ENCODE measurements around the gene COQ2. TPM values are rescaled to one million over a fixed set of nuclear protein-coding genes. Genes with fewer than 3 reads are reported as not detected.
"Not testable (repeated sequence)": the region's sequence is repeated elsewhere in the genome, so short reads cannot be mapped to it uniquely, and the experiment has no call there.

Gene COQ2
- total RNA-seq, 1 experiment from 2014 or later = 14.6 TPM

DNA sequence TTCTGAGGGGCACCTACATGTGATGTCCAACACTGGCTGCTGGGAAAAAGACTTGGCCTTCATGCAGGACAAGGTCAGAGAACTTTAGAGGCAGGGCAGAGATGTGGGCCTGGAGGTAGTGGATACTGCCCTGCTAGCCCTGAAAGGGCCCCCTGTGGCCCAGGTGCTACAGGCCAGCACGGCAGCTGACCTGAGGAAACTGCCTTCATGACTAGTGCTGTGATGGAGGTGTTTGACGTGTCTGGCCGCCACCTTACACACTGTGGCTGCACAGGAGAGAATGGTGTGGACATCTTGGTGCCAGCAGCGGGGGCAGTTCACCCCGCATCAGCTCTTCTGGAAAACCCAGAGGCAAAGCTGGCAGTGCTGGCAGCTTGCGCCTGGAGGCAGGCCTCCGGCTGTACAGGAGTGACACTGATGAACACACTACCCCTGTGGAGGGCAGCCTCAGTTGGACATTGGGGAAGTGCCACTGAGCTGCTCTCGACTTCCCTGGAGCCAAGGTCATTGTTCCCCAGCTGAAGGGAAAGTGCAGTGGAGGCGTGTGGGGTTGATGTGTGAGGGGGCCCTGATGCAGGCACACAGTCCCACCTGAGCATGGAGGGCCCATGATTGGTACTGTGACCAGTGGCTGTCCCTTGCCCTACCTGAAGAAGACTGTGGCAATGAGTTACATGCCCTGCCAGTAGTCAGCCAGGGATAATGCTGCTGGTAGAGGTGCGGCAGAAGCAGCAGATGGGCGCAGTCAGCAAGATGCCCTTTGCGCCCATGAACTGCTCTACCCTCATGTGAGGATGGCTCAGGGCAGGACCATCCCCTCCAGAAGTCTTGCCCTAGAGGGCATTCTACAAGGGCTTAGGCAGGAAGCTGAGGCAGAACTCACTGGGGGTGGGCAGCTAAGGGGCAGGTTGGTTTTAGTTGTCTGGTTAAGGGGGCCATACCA lies 36.9 kb downstream of the COQ2 start:
- DNase-seq (ENCODE audit: low spot score) = no peak

DNA sequence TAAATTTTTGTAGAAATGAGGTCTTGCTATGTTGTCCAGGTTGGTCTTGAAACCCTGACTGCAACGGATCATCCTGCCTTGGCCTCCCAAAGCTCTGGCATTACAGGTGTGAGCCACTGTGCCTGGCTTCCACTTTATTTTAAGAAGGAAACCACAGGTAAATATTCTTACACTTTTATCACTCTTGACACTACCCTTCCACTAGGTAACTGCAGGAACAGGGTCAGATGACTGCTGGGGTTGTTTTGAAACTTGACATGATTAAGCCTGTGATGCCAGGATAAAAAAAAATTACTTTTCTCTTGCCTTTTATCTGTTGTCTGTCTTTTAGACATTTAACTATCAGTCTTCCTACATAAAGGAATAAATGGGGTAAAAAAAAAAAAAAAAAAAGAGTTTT lies 43.5 kb downstream of the COQ2 start:
- no peak for DNase-seq (ENCODE audit: low spot score)

DNA sequence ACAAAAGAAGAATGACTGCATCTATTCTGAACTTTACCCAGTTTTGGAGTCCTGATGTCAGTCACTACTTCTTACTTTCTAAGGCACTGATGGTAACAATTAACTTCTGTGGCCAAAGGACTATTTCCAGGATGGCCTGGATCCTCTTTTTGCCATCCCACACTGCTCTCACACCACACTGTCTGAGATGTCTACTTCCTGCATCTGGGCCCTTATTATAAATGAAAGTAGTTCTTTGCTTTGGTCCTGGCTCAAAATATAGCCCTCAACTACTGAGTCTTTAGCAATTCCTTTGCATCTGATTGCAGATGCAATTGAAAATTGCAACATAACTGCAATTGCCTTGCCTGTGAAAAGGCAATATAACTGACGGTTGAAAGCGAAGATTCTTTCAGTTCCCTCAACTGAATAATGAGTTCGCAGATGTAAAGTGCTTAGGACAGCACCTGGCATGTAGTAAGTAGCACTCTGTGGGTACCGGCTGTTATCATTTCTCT lies 44.2 kb downstream of the COQ2 start:
- no peak for DNase-seq (ENCODE audit: low spot score)

DNA sequence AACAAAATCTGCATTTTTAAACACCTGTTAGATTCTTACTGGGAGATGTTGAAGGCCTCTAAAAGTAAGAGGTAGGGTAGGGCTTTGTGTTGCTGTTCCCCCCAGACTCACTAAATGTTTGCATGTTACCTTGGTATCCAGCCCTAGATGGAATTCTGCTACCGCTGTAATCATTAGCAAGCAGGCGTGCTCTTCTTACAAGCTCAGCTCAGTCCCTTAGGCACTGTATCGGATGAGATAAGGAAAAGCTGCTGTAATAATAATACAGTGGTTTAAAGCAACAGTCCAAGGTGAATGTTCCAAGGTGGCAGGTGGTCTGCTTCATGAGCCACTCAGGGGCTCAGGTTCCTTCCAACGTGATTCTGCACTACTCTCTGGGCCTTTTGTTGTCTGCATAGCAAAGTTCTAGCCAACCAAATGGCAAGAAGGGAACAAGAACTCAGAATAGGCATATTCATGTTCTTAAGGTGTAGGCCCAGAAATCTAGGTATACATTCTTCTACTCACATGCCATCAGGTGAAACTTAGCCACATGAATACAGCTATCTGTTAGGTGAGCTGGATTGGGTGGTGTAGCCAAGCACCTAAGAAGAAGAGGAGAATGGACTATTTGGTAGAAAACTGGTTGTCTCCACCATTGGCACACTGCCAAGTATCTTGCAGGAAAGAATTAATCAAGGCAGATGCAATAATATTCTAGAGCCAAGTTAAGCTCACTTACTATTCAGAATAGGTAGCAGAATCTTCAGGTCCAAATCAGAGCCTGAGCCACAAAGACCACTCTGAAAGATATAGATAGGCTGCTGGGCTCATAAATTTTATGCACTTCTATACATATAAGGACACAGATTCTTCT lies 46.0 kb downstream of the COQ2 start:
- DNase-seq (ENCODE audit: low spot score) = no peak

DNA sequence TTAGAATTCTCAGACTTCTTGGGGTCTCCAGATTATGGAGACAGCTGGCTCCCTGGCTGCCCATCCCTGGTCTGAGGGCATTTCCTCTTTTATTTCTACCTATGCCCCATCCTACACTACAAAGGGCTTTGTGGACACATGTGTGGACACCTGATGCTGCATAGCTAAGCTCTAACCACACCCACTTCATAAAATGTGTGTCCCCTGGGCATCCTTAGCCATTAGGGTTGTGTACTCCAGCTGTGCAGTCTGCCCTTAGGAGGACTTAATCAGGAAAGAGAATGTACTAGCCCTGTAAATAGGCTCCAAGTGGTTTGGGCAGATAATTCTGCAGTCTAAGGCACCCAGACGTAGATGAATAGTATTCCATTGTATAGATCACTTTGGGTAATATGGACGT lies 47.0 kb downstream of the COQ2 start:
- no peak for DNase-seq (ENCODE audit: low spot score)

DNA sequence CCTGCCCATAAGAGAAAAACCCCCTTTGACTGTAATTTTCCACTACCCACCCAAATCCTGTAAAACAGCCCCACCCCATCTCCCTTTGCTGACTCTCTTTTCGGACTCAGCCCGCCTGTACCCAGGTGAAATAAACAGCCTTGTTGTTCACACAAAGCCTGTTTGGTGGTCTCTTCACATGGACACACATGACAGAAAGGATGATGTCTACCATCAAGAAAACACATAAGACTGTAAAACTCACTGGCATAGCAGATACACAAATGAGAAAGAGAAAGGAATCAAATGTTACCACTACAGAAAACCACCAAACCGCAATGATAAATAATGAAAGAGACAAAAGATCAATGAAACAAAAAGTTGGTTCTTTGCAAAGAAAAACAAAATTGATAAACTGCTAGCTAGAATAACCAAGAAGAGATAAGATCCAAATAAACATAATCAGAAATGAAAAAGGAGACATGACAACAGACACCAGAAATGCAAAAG lies 48.9 kb downstream of the COQ2 start:
- DNase-seq (ENCODE audit: low spot score) = peak; percentile 33

DNA sequence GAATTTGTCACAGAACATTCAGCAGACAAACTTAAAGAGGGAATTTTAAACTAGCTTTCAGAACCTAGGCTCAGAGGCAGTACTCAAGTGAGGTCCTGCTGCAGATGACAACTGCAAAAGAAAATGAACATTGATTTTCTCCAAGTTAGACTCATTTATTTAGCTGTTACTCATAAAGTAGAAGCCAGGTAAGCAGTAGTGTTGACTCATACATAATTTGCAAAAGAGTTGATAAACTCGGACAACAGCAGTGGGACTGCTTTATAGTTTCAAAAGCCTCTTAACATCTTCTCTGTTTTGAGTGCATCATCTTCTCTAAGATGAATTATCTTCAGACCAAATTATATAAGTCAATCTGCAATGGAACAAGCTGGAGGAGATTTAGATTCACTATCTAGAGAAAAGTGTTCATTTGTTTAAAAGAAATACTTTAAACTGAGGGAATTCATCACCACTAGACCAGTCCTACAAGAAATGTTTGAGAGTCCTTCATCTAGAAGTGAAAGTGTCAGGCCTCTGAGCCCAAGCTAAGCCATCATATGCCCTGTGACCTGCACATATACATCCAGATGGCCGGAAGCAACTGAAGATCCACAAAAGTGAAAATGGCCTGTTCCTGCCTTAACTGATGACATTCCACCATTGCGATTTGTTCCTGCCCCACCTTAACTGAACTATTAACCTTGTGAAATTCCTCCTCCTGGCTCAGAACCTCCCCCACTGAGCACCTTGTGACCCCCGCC lies 49.5 kb downstream of the COQ2 start:
- peak; percentile 52 for DNase-seq (ENCODE audit: low spot score)

DNA sequence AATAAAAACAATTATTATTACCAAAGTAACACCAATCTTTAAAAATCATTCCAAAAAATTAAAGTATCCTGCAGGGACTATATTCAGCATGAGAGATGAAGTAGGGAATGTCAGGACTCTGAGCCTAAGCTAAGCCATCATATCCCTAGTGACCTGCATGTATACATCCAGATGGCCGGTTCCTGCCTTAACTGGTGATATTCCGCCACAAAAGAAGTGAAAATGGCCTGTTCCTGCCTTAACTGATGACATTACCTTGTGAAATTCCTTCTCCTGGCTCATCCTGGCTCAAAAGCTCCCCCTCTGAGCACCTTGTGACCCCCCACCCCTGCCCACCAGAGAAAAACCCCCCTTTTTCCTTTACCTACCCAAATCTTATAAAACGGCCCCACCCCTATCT lies 50.2 kb downstream of the COQ2 start:
- DNase-seq (ENCODE audit: low spot score) = not testable (repeated sequence)

DNA sequence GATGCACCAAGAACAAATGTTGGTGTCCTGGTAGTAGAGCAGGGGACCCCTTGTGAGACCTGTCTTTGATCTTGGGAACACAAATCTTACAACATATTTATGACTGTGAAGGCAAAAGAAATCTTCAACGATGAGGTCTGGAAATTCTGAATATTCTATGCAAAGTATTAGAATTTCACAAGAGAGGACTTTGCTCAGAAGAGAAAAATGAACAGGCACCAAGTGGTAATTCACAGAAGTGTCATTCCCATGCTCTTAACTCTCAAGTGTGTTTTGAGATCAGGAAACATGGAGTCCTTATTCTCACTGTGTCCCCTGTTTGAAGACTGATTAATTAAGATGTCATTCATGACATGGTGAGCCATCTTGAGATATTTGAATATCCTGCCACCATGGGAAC lies 52.5 kb downstream of the COQ2 start:
- no peak for DNase-seq (ENCODE audit: low spot score)

DNA sequence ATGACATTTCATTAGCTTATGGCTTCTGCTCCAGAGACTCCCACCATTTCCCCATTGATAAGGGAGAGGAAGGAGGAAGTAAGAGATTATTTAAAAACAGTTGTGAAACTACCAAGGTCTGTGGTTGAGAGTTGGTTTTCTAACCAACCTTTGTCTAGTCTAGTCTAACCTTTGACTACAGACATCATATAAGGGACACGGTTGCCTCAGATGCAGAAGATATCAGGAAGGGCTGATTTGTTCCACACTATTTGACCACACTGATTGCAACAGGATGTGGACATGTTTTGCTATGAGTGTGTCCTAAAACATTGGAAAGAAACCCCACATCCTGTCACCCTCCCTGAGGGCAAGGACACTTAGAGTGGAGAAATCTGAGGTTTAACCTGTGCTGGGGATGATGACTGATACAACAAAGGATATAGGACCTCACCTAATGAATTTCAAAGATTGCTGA lies 53.0 kb downstream of the COQ2 start:
- no peak for DNase-seq (ENCODE audit: low spot score)

DNA sequence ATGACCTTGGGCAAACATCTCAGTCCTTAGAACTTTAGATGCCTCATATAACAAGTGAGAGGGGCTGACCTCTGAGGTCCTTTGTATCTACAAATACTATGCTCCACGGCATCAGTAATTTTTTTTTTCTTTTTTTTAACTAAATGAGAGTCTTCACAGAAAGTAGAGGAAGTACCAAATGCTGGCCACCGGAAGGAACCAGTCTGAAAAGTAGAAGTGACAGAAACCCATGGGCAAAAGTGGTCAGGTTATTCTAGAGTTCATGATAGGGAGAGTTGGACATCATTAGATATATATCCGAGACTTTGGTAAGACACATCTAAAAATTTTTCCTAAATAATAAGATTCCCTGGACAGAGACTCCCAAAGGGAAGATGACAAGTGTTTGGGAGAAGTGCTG lies 53.7 kb downstream of the COQ2 start:
- DNase-seq (ENCODE audit: low spot score) = no peak

DNA sequence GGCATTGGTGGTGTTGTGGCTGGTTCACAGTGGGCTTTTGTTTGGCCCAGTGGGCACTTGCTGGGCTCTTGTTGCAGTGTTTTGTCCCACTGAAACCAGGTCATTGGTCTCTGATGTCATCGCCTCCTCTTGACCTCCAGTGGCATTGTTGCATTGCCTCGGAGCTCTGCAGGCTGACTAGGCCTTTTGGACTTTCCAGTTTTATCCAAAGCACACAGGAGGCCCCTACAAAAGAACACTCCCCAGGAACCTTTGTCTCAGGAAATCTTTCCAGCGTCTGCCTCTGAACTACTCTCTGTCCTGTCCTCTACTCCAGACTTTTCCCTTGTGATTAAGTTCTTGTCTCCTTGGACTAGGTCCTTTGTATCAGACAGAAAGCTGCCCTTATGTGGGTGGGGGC lies 54.8 kb downstream of the COQ2 start:
- DNase-seq (ENCODE audit: low spot score) = no peak

DNA sequence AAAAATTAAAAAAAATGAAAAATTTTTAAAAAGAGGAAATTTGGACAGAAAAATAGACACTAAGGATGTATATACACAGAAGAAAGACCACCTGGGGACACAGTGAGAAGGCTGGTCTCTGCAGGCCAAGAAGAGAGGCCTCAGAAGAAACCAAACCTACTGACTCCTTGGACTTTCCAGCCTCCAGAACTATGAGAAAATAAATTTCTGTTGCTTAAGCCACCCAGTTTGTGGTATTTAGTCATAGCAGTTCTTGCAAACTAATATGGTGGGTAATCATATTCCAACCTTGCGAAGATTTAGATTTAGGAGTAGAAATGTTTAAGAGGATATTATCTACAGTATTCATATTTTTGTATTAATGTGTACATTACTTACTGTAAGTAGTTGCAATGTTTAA lies 56.4 kb downstream of the COQ2 start:
- no peak for DNase-seq (ENCODE audit: low spot score)

DNA sequence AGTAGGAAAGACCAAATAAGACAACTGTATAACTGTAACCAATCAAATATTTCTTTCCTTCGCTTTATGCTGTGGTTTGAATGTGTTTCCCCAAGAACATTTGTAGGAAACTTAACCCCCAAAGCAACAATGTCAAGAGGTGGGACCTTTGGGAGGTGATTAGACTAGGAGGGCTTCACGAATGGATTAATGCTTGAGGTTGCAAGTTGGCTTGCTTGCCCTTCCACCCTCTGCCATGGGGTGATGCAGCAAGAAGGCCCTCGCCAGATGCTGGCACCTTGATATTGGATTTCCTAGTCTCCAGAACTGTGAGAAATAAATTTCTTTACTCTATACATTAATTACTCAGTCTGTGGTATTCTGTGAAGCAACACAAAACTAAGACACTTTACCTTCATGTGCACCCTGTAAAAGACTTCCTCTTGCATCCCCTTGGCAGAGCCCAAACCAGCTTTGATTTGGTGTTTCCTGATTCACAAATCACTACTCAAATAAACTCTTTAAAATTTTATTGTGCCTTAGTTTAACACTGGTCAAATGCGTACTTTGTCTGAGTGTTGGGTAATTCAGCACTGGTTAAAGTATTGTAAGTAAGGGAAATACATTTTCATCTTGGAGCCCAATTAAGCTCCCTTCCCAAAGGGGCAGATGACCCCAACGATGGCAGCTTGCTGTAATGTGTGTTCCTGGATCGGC lies 59.9 kb downstream of the COQ2 start:
- DNase-seq (ENCODE audit: low spot score) = no peak

DNA sequence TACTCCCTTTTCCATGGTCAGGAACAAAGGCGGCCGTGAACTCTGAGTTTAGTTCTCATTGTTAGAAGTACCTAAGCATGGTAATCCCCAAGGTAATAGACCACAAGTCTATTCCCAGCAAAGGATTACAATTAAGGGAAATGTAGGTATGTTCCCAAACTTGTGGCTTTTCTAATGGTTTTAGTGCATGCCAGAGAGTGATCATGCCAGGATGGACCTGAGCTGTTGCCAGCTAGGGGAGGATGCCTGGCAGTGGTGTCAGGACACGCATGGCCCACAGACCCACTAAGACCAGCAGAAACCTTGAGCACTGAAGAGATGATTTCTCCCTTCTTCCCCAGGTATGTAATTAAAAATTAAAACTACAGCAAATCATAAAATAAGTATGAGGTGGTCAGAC lies 60.8 kb downstream of the COQ2 start:
- DNase-seq (ENCODE audit: low spot score) = no peak

DNA sequence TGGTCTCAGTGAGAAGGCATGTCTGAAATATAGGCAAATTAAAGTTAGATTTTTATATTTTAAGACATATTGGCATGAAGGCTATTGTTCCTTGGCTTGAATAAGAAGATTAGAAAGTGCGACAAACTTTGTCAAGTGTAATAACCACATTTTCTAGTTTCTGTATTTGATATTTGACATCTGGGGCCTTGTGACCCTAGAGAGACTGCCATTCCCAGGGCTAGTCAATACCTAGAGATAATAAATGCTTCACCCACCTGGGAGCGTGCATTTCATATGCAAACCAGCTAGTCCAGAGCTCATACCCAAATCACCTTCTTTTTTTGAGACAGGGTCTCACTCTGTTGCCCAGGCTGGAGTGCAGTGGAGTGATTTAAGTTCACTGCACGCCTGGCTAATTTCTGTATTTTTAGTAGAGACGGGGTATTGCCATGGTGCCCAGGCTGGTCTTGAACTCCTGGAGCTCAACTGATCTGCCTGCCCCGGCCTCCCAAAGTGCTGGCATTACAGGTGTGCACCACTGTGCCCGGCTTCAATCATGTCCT lies 62.6 kb downstream of the COQ2 start:
- no peak for DNase-seq (ENCODE audit: low spot score)

DNA sequence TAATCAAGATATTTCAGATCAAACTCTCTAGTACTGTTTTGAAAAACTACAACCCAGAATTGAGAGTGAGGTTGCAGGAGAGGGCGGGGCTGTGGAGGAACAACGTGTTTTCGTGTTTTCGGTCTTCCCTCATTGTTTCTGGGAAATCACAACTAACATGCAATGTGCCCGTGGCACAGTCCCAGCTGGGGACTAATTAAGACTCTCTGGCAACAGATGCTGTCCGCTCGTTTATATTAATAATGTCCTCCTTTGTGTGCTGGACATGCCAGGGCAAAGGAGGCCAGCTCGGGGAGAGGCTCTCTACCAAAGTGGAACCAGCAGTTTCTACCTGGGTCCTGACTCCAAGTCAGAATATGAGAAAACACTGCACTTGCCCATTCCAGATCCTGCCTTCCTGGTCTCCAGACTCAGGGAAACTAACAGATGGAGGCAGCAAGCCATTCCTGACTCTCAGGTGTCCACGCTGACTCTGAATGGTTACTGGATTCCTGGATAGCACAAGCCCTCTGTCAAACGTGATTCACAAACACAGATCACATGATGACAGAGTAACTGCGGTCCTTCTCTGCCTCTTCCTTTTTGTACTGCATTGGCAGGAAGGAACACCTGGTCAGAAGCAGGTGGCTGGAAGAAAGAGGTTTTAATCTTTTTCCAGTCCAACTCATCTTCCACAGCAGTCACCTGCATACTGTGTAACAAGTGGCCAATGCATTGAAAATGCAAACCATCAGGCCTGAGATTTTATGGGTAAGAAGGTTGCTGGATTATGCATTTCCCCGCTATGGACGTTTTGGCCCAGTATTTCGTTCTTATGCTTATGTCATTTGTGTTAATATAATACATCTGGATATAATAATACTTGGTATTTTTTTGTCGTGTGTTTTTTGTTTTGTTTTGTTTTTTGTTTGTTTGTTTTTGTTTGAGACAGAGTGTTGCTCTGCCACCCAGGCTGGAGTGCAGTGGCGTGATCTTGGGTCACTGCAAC lies 65.0 kb downstream of the COQ2 start:
- DNase-seq (ENCODE audit: low spot score) = no peak

DNA sequence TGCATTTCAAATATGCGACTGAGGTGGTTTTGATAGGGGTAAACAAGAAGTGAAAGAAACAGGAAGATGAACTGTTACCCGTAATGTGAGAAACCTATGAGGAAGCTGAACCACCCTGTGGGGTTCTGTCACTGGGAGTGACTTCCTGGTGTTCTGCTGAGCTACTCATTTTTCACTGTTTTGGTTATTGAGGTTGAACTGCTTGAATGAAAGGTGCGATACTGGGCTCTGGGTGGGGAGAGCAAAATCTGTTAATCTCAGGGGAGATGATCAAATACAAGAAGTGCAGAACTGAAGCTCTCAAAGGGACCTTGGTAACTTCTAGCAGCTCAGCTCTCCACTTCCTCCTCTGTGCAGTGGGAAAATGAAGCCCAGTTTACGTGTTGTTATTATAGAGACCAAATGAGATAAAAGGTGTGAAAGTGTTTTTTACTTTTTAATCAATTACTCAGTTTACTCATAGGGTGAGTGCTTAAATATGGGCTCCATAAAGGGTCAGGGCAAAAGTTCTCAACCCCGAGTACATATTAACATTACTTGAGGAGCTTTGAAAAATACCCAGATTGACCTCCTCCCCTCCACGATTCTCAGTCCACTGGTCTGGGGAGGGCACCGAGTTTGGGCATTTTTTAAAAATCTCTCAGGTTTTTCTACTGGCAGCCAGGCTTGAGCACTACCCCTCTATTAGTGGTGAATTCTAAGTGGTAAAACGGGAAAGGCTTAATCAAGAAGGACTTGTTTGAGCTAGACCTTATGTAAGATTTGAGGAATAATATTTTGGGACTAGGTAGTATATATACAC lies 66.7 kb downstream of the COQ2 start:
- peak; percentile 68 for DNase-seq (ENCODE audit: low spot score)

Data from HT-29 (cell line).